Mesendoderm (in vitro differentiated cells): ENCODE data around the gene NBPF3.
"Not testable (repeated sequence)": the region's sequence is repeated elsewhere in the genome, so short reads cannot be mapped to it uniquely, and the experiment has no call there.

ENCODE experiments used
- DNase-seq: peaks from one replicate; pipeline ENCODE4 v3.0.0; 2013
- H2AK5ac ChIP-seq: 2 replicates; pipeline ENCODE4 v1.6.1; 2013; ENCODE audit warnings: low read length, inconsistent platforms
- H2BK120ac ChIP-seq: 2 replicates; pipeline ENCODE4 v1.6.1; 2013; ENCODE audit warnings: low read depth, mild to moderate bottlenecking, low read length, moderate library complexity, mixed read lengths
- H2BK15ac ChIP-seq: replicated peaks from 2 replicates; pipeline ENCODE4 v1.6.1; 2013; ENCODE audit warnings: low read depth, mild to moderate bottlenecking, moderate library complexity
- H2BK5ac ChIP-seq: 2 replicates; pipeline ENCODE4 v1.6.1; 2013; ENCODE audit warnings: low read length, inconsistent platforms
- H3K18ac ChIP-seq: 2 replicates; pipeline ENCODE4 v1.6.1; 2013; ENCODE audit warnings: mild to moderate bottlenecking, low read length, mixed read lengths
- H3K23ac ChIP-seq: one replicate; pipeline ENCODE4 v1.6.1; 2013; ENCODE audit warnings: low read length
- H3K27ac ChIP-seq: 2 replicates; pipeline ENCODE4 v1.5.1; 2013; ENCODE audit warnings: low read depth, mild to moderate bottlenecking, inconsistent platforms, low read length, moderate library complexity
- H3K27me3 ChIP-seq: 2 replicates; pipeline ENCODE4 v1.6.1; 2013; ENCODE audit warnings: low read length, control low read depth, mild to moderate bottlenecking, inconsistent platforms; ENCODE audit not compliant: insufficient read depth, poor library complexity
- H3K36me3 ChIP-seq: 2 replicates; pipeline ENCODE4 v1.6.1; 2013; ENCODE audit warnings: low read length, inconsistent platforms; ENCODE audit not compliant: control insufficient read depth, insufficient read depth
- H3K4ac ChIP-seq: one replicate; pipeline ENCODE4 v1.6.1; 2013; ENCODE audit warnings: low read depth, mild to moderate bottlenecking, low read length, moderate library complexity
- H3K4me1 ChIP-seq: 2 replicates; pipeline ENCODE4 v1.6.1; 2013; ENCODE audit warnings: low read depth, low read length, inconsistent platforms; ENCODE audit not compliant: control insufficient read depth
- H3K4me2 ChIP-seq: 2 replicates; pipeline ENCODE4 v1.6.1; 2013; ENCODE audit warnings: low read length
- H3K4me3 ChIP-seq: 2 replicates; pipeline ENCODE4 v1.5.1; 2013; ENCODE audit warnings: mild to moderate bottlenecking, low read length
- H3K56ac ChIP-seq: one replicate; pipeline ENCODE4 v1.6.1; 2013; ENCODE audit warnings: low read length
- H3K79me1 ChIP-seq: 2 replicates; pipeline ENCODE4 v1.6.1; 2013; ENCODE audit warnings: low read length, inconsistent platforms
- H3K79me2 ChIP-seq: 2 replicates; pipeline ENCODE4 v1.6.1; 2013; ENCODE audit warnings: mild to moderate bottlenecking, low read length; ENCODE audit not compliant: control insufficient read depth, insufficient read depth
- H3K9ac ChIP-seq: 2 replicates; pipeline ENCODE4 v1.6.1; 2013; ENCODE audit warnings: low read length, inconsistent platforms
- H4K5ac ChIP-seq: one replicate; pipeline ENCODE4 v1.6.1; 2013; ENCODE audit warnings: low read length
- H4K8ac ChIP-seq: one replicate; pipeline ENCODE4 v1.6.1; 2013; ENCODE audit warnings: low read depth, mild to moderate bottlenecking, control low read depth, low read length, moderate library complexity
- WGBS: extraction: QIAGEN DNeasy Blood & Tissue Kit; methylation state at CpG from one replicate; pipeline ENCODE4 v1.1.7; 2013; ENCODE audit warnings: low lambda C conversion rate, missing lambda C conversion rate; ENCODE audit not compliant: insufficient coverage; ENCODE audit errors: extremely low coverage; 5-methylcytosine and 5-hydroxymethylcytosine counted together

The NBPF3 gene

DNA sequence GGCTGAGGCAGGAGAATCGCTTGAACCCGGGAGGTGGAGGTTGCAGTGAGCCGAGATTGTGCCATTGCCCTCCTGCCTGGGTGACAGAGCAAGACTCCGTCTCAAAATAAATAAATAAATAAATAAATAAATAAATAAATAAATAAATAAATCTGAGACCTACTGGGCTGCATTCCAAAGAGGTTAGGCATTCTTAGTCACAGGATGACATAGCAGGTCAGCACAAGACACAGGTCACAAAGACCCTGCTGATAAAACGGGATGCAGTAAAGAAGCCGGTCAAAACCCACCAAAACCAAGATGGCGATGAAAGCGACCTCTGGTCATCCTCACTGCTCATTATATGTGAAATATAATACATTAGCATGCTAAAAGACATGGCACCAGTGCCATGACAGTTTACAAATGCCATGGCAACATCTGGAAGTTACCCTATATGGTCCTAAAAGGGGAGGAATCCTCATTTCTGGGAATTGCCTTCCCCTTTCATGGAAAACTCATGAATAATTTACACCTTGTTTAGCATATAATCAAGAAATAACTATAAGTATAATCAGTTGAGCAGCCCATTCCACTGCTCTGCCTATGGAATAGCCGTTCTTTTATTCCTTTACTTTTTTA is 38.1 kb upstream of the NBPF3 start:
- H4K8ac ChIP-seq = not testable (repeated sequence)

DNA sequence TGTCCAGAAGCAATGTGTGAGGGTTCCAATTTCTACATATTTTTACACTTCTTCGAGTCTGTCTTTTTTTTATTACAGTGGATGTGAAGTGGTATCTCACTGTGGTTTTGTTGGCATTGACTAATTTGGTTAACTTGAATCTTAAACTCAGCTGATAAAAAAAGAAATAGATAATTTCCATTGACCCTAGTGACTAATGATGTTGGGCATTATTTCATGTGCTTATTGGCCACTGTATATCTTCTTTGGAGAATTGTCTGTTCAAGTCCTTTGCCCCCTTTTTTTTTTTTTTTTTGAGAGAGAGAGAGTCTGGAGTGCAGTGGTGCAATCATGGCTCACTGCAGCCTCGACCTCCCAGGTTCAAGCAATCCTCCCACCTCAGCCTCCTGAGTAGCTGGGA is 33.3 kb upstream of the NBPF3 start:
- Histone ChIP-seq H3K4me3 (no peak overlapping the region), H3K9ac (no peak overlapping the region), H3K36me3 (no peaks in the 10 kb centered on the region), H2BK120ac (no peak overlapping the region), H3K4me1 (no peaks in the 10 kb centered on the region), H4K8ac (no peak overlapping the region), H2BK5ac (no peak overlapping the region), H3K27me3 (no peaks in the 10 kb centered on the region), H2BK15ac (no peak overlapping the region), H3K27ac (no peak overlapping the region), H3K4ac (no peak overlapping the region), H3K79me2 (no peaks in the 10 kb centered on the region), H4K5ac (no peak overlapping the region), H2AK5ac (no peak overlapping the region), H3K4me2 (no peak overlapping the region), H3K23ac (no peak overlapping the region), H3K79me1 (no peaks in the 10 kb centered on the region), H3K18ac (no peak overlapping the region), H3K56ac (no peak overlapping the region)
- WGBS = no CpG with 5 or more reads among the region's 2 CpGs
- no peak for DNase-seq

More for the DNA sequence above, 38.1 kb upstream of the NBPF3 start:
- not testable (repeated sequence) for H3K4me2 ChIP-seq, H3K27ac ChIP-seq, H3K4me3 ChIP-seq, H2BK15ac ChIP-seq, H2BK120ac ChIP-seq, H3K4me1 ChIP-seq, H3K23ac ChIP-seq, H3K79me2 ChIP-seq, H2BK5ac ChIP-seq, H4K5ac ChIP-seq, H3K56ac ChIP-seq, H3K9ac ChIP-seq, H2AK5ac ChIP-seq, H3K4ac ChIP-seq, H3K18ac ChIP-seq, H3K36me3 ChIP-seq, H3K27me3 ChIP-seq, H3K79me1 ChIP-seq
- DNase-seq = peak; percentile 75
- no CpG with 5 or more reads among the region's 9 CpGs for WGBS

DNA sequence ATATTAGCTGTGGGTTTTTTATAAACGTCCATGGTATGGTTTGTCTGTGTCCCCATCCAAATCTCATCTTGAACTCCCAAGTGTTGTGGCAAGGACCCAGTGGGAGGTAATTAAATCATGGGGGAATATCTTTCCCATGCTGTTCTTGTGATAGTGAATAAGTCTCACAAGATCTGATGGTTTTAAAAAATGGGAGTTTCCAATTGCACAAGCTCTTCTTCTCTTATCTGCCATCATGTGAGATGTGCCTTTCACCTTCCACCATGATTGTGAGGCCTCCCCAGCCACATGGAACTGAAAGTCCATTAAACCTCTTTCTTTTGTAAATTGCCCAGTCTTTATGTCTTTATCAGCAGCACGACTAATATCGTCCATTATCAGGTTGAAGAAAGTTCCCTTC is 30.0 kb upstream of the NBPF3 start:
- not testable (repeated sequence) for H3K4ac ChIP-seq, H2BK15ac ChIP-seq, H4K5ac ChIP-seq, H2AK5ac ChIP-seq, H3K4me2 ChIP-seq, H3K27ac ChIP-seq, H3K9ac ChIP-seq, DNase-seq, H2BK5ac ChIP-seq, H3K4me1 ChIP-seq, H3K56ac ChIP-seq, H3K27me3 ChIP-seq, H3K36me3 ChIP-seq, H3K79me1 ChIP-seq, H3K18ac ChIP-seq, H3K79me2 ChIP-seq, H2BK120ac ChIP-seq, H3K4me3 ChIP-seq, H4K8ac ChIP-seq, H3K23ac ChIP-seq
- WGBS = no CpG with 5 or more reads among the region's 3 CpGs

DNA sequence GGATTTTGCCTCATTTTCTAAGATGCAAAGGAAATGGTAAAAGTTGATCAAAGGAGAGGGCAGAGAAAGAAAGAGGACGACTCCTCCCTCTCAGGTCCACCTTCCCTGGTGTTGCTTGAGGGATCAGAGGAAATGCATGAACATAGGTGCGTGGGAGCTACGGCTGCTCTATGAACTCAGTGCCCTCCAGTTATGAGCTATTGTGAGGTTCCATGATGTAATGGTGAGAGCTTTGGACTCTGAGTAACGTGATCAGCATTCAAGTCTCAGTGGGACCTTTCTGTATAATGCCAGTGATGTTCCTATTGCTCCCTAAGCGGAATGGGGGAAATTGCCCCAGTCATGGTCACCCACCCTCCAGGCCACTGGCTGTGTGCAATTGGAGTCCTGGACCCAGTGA is 25.9 kb upstream of the NBPF3 start:
- Histone ChIP-seq H3K9ac (no peak overlapping the region), H3K27me3 (no peaks in the 10 kb centered on the region), H3K18ac (no peak overlapping the region), H3K36me3 (no peaks in the 10 kb centered on the region), H3K79me2 (no peaks in the 10 kb centered on the region), H3K4me2 (no peak overlapping the region), H4K5ac (no peak overlapping the region), H3K4me1 (no peaks in the 10 kb centered on the region), H3K56ac (no peak overlapping the region), H3K4me3 (no peak overlapping the region), H3K79me1 (no peaks in the 10 kb centered on the region), H3K23ac (no peak overlapping the region), H4K8ac (no peak overlapping the region), H2BK120ac (no peak overlapping the region), H3K4ac (no peak overlapping the region), H2AK5ac (no peak overlapping the region), H3K27ac (no peak overlapping the region), H2BK15ac (no peak overlapping the region), H2BK5ac (no peak overlapping the region)
- no peak for DNase-seq
- no CpG with 5 or more reads among the region's 5 CpGs for WGBS

DNA sequence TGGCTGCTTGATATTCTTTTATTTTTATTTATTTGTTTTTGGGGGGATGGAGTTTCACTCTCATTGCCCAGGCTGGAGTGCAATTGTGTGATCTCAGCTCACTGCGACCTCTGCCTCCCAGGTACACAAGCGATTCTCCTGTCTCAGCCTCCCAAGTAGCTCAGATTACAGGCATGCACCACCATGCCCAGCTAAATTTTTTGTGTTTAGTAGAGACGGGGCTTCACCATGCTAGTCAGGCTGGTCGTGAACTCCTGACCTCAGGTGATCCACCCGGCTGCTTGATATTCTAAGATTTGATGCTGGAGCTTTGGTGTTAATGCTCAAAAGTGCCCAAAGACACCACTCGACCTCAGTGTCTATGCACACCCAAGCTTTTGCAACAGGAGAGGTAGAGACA is 19.6 kb upstream of the NBPF3 start:
- not testable (repeated sequence) for DNase-seq, H3K36me3 ChIP-seq, H3K4me1 ChIP-seq, H3K23ac ChIP-seq, H2BK120ac ChIP-seq, H3K27ac ChIP-seq, H3K27me3 ChIP-seq, H2BK5ac ChIP-seq, H3K79me2 ChIP-seq, H2BK15ac ChIP-seq, H4K8ac ChIP-seq, H3K4me2 ChIP-seq, H3K18ac ChIP-seq, H2AK5ac ChIP-seq, H3K9ac ChIP-seq, H3K79me1 ChIP-seq, H3K4ac ChIP-seq, H3K4me3 ChIP-seq, H4K5ac ChIP-seq, H3K56ac ChIP-seq
- WGBS = no CpG with 5 or more reads among the region's 6 CpGs

DNA sequence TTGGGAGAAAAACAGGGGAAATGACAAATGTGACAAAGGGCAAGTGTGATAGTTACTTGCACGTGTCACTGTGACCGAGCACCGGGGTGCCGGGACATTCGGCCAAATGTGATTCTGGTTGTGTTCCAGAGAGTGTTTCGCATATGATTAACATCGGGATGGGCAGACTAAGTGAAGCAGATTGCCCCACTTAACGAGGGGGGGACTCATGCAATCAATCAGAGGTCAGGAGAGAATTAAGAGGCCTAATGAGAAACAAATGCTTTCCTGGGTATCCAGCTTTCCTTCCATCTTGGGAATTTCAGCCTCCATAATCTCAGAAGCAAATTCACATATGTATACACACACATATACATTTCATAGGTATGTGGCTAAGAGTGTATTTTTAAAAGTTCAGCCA is 18.6 kb upstream of the NBPF3 start:
- not testable (repeated sequence) for H3K4me2 ChIP-seq, DNase-seq
- WGBS = no CpG with 5 or more reads among the region's 8 CpGs

More for the DNA sequence above, 18.6 kb upstream of the NBPF3 start:
- not testable (repeated sequence) for H3K9ac ChIP-seq, H2BK15ac ChIP-seq, H4K8ac ChIP-seq, H2AK5ac ChIP-seq, H3K79me2 ChIP-seq, H3K4ac ChIP-seq, H3K27ac ChIP-seq, H3K56ac ChIP-seq, H2BK5ac ChIP-seq, H3K23ac ChIP-seq, H4K5ac ChIP-seq, H3K79me1 ChIP-seq, H3K4me1 ChIP-seq, H3K27me3 ChIP-seq, H3K4me3 ChIP-seq, H3K36me3 ChIP-seq, H3K18ac ChIP-seq, H2BK120ac ChIP-seq
